HepG2 (cell line): ENCODE measurements around the gene SOX9. TPM values are rescaled to one million over a fixed set of nuclear protein-coding genes. Genes with fewer than 3 reads are reported as not detected.

Experiments used
- AKAP8 ChIP-seq: sonication (generic); formaldehyde crosslinking; IDR thresholded peaks from 2 replicates; pipeline ENCODE4 v1.5.1; 2020; ENCODE audit warnings: mild to moderate bottlenecking, missing genetic modification reagents
- CSRNP2 ChIP-seq: sonication (generic); formaldehyde crosslinking; conservative IDR thresholded peaks from 2 replicates; pipeline ENCODE4 v1.8.0; 2022; ENCODE audit warnings: low read depth, missing genetic modification reagents
- CTCF ChIP-seq: sonication (generic); formaldehyde crosslinking; IDR thresholded peaks from 2 replicates; pipeline ENCODE4 v1.5.0; 2020; ENCODE audit warnings: mild to moderate bottlenecking, missing genetic modification reagents, moderate library complexity
- HBP1 ChIP-seq: IDR thresholded peaks from 2 replicates; pipeline ENCODE4 v1.6.1; 2016; ENCODE audit warnings: low read depth, control low read depth
- HIVEP1 ChIP-seq: sonication (generic); formaldehyde crosslinking; IDR thresholded peaks from 2 replicates; pipeline ENCODE4 v1.4.0; 2020; ENCODE audit warnings: mild to moderate bottlenecking, missing genetic modification reagents
- KDM5B ChIP-seq: sonication (generic); formaldehyde crosslinking; IDR thresholded peaks from 2 replicates; pipeline ENCODE4 v1.4.0; 2020; ENCODE audit warnings: missing genetic modification reagents, mild to moderate bottlenecking, borderline replicate concordance
- KLF6 ChIP-seq: IDR thresholded peaks from 2 replicates; pipeline ENCODE4 v1.8.0; 2016; ENCODE audit warnings: missing biosample characterization, missing genetic modification reagents
- KMT2B ChIP-seq: IDR thresholded peaks from 2 replicates; pipeline ENCODE4 v1.6.1; 2016; ENCODE audit warnings: missing genetic modification reagents, missing compliant biosample characterization
- PAXIP1 ChIP-seq: sonication (generic); formaldehyde crosslinking; conservative IDR thresholded peaks from 2 replicates; pipeline ENCODE4 v1.4.0; 2020; ENCODE audit warnings: mild to moderate bottlenecking, missing genetic modification reagents, moderate library complexity
- SNAI1 ChIP-seq: sonication (generic); formaldehyde crosslinking; IDR thresholded peaks from 2 replicates; pipeline ENCODE4 v1.5.0; 2020; ENCODE audit warnings: mild to moderate bottlenecking, missing genetic modification reagents, borderline replicate concordance
- SP5 ChIP-seq: IDR thresholded peaks from 2 replicates; pipeline ENCODE4 v1.6.1; 2016; ENCODE audit warnings: low read depth, borderline replicate concordance
- XBP1 ChIP-seq: sonication (generic); formaldehyde crosslinking; IDR thresholded peaks from 2 replicates; pipeline ENCODE4 v1.5.0; 2020; ENCODE audit warnings: missing genetic modification reagents
- ZBTB34 ChIP-seq: sonication (generic); formaldehyde crosslinking; IDR thresholded peaks from 2 replicates; pipeline ENCODE4 v1.8.0; 2022; ENCODE audit warnings: mild to moderate bottlenecking, missing genetic modification reagents
- ZNF609 ChIP-seq: sonication (generic); formaldehyde crosslinking; IDR thresholded peaks from 2 replicates; pipeline ENCODE4 v1.4.0; 2020; ENCODE audit warnings: mild to moderate bottlenecking, missing genetic modification reagents, borderline replicate concordance
- ZSCAN22 ChIP-seq: sonication (generic); formaldehyde crosslinking; IDR thresholded peaks from 2 replicates; pipeline ENCODE4 v1.4.0; 2020; ENCODE audit warnings: mild to moderate bottlenecking, missing genetic modification reagents
- polyA plus RNA-seq, 8 experiments: library from polyadenylated mRNA; depleted of rRNA in 3 of 8; stranded (reverse) in 7 of 8; unstranded in 1 of 8; fragments of >200 nt; fragmentation: Illumina TruSeq in 4 of 8; extraction: Trizol in 4 of 8; gene quantifications; 2 replicates each; pipeline versions ENCODE4 v1.2.1 to v1.2.3, GENCODE V29; 2011 to 2016; ENCODE audit warnings: low read depth in 4 of 8, missing spikeins in 1 of 8, mixed read lengths in 1 of 8; ENCODE audit not compliant: insufficient read depth in 1 of 8
- total RNA-seq, 5 experiments: library from RNA; depleted of rRNA; stranded (reverse); fragments of >200 nt; fragmentation: Illumina TruSeq; extraction: Trizol; gene quantifications; 2 replicates each; pipeline ENCODE4 v1.2.3, GENCODE V29; 2016; ENCODE audit warnings: low read depth in 1 of 5

SOX9 gene
- total and polyA plus RNA-seq, 2 of the 13 experiments (the other 11 are each of a cell fraction or from before 2014, with no cell fraction given): 16.1 to 27.6 TPM

- TF ChIP-seq CSRNP2 (CRISPR knock-in tag) (no peak), KMT2B (no peak), ZSCAN22 (no peak), KDM5B (no peak), CTCF (CRISPR knock-in tag) (no peak), HBP1 (no peak), ZNF609 (CRISPR knock-in tag) (no peak), HIVEP1 (CRISPR knock-in tag) (no peak), ZBTB34 (CRISPR knock-in tag) (no peak), SNAI1 (no peak), SP5 (CRISPR knock-in tag) (no peak), KLF6 (no peak), XBP1 (CRISPR knock-in tag) (no peak), AKAP8 (CRISPR knock-in tag) (no peak), PAXIP1 (CRISPR knock-in tag) (no peak)
These were observed 4.4 kb downstream of the SOX9 start (continued) for GRCh38 chr17:72125226-72125651.
